WERI-Rb-1 (cell line): Measurements from ENCODE around the gene FZD4.
A peak's percentile ranks its signal among the peaks of the same experiment; 100 is the strongest.
"Not testable (repeated sequence)": the region's sequence is repeated elsewhere in the genome, so short reads cannot be mapped to it uniquely, and the experiment has no call there.

ENCODE experiments used
- DNase-seq: peaks from one replicate; pipeline ENCODE4 v3.0.0-alpha.2; 2020
- H3K27ac ChIP-seq: fragments of 250-450 bp; sonication (Bioruptor Pico); 2 replicates; pipeline ENCODE4 v1.5.1; 2020; ENCODE audit warnings: mild to moderate bottlenecking, moderate library complexity
- H3K27me3 ChIP-seq: fragments of 250-450 bp; sonication (Bioruptor Pico); 2 replicates; pipeline ENCODE4 v1.5.1; 2021; ENCODE audit warnings: mild to moderate bottlenecking, low read depth, moderate library complexity; ENCODE audit not compliant: insufficient read depth, severe bottlenecking
- H3K36me3 ChIP-seq: fragments of 250-450 bp; sonication (Bioruptor Pico); 2 replicates; pipeline ENCODE4 v1.5.1; 2020; ENCODE audit warnings: mild to moderate bottlenecking, moderate library complexity
- H3K4me3 ChIP-seq: 2 replicates; pipeline ENCODE4 v1.5.1; 2011; ENCODE audit warnings: low read depth, mild to moderate bottlenecking, control low read depth, low read length
- H3K9me3 ChIP-seq: fragments of 250-450 bp; sonication (Bioruptor Pico); 2 replicates; pipeline ENCODE4 v1.5.1; 2021; ENCODE audit warnings: mild to moderate bottlenecking, moderate library complexity; ENCODE audit not compliant: severe bottlenecking
- CTCF ChIP-seq: IDR thresholded peaks from 2 replicates; pipeline ENCODE4 v1.5.1; 2011; ENCODE audit warnings: low read depth, mild to moderate bottlenecking, control low read depth, inconsistent platforms, low read length

The FZD4 gene

GRCh38 chr11:86955361-86956120 lies at the start of gene FZD4:
Gene FZD4 (minus strand): TSS chr11:86955395. CDS start chr11:86955085, 310 bp downstream.
- Histone ChIP-seq H3K4me3 (peak within 1 kb of the TSS; percentile 96), H3K27me3 (no peaks in the 10 kb centered on the region), H3K36me3 (no peaks in the 10 kb centered on the region), H3K9me3 (no peaks in the 10 kb centered on the region), H3K27ac (peak within 1 kb of the TSS; percentile 76)
- no peak for TF ChIP-seq CTCF
- DNase-seq = peak; percentile 90

GRCh38 chr11:87004281-87004680 lies 49.1 kb upstream of the FZD4 start:
- H3K27ac ChIP-seq, H3K27me3 ChIP-seq, DNase-seq, H3K4me3 ChIP-seq, H3K36me3 ChIP-seq, H3K9me3 ChIP-seq: not testable (repeated sequence)

- Histone ChIP-seq H3K9me3 (no peaks in the 10 kb centered on the region), H3K36me3 (no peaks in the 10 kb centered on the region), H3K27me3 (no peaks in the 10 kb centered on the region), H3K27ac (no peak overlapping the region), H3K4me3 (no peak overlapping the region)
- no peak for TF ChIP-seq CTCF
- no peak for DNase-seq
Observed at GRCh38 chr11:87002918-87003317, 47.7 kb upstream of the FZD4 start.

- Histone ChIP-seq H3K27me3 (no peaks in the 10 kb centered on the region), H3K27ac (no peak overlapping the region), H3K9me3 (no peaks in the 10 kb centered on the region), H3K36me3 (no peaks in the 10 kb centered on the region), H3K4me3 (no peak overlapping the region)
- TF ChIP-seq CTCF = no peak
- DNase-seq = no peak
Observed at GRCh38 chr11:86999859-87000753, 44.9 kb upstream of the FZD4 start.

GRCh38 chr11:86999388-86999787 lies 44.2 kb upstream of the FZD4 start:
- Histone ChIP-seq H3K27ac (no peak overlapping the region), H3K36me3 (no peaks in the 10 kb centered on the region), H3K9me3 (no peaks in the 10 kb centered on the region), H3K4me3 (no peak overlapping the region), H3K27me3 (no peaks in the 10 kb centered on the region)
- no peak for DNase-seq
- TF ChIP-seq CTCF = no peak

- no peak for TF ChIP-seq CTCF
- no peak overlapping the region for H3K4me3 ChIP-seq
- H3K27ac ChIP-seq = no peak overlapping the region
- H3K36me3 ChIP-seq = no peaks in the 10 kb centered on the region
- H3K9me3 ChIP-seq = no peaks in the 10 kb centered on the region
- H3K27me3 ChIP-seq = no peaks in the 10 kb centered on the region
- no peak for DNase-seq
Observed at GRCh38 chr11:86996953-86997570, 41.9 kb upstream of the FZD4 start.
